GM19238 (cell line): ENCODE measurements around the gene TMEM163.
"Not testable (repeated sequence)": the region's sequence is repeated elsewhere in the genome, so short reads cannot be mapped to it uniquely, and the experiment has no call there.

Experiments
- DNase-seq: peaks from one replicate; pipeline ENCODE4 v3.0.0; 2011; ENCODE audit warnings: low spot score; ENCODE audit not compliant: insufficient read length

TMEM163 gene

GRCh38 chr2:134665727-134666506 lies 52.9 kb downstream of the TMEM163 start:
- DNase-seq: no peak

DNA sequence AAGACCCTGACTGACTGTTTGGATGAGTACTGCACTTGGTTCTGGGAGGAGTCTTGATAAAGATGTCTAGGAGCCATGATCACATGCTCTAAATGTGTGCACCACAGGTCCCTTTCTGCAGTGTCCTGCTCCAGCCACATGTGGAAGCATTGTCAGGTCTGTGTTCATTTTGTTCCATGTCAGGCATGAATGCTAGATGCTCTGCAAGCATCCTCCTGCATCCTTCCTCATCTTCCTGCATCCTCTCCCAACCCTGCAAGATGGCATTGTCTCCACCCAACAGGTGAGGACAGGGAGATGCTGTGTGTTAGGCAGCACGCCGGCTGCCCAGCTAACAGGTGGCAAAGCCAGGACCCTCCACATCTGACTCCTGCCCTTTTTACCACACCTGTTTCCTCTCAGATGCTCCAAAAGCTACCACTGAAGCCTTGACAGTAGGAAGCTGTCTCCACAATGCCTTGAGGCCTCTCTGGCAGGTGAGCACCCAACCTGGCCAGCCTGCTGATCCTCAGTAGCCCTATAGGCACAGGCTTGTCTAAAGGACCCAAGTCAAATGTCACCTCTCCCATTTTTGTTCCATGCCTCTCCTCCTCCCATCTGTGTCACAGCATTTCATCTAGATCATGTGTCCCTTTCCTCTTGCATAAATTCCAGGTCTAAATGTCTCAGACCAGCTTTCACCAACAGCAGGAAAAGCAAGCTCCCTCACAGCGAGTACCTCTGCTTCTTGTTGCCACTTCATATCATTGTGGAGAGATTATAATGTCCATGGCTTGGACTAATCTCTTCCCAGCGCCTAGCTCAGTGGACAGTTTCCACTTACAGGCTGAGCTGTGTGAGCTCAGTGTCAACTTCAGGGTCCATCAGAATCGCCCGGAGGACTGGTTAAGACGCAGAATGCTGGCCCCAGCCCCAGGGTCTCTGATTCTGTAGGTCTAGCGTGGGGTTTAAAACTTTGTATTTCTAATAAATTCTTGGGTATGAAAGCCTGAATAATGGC lies 55.0 kb downstream of the TMEM163 start:
- no peak for DNase-seq

GRCh38 chr2:134662751-134663150 lies 56.0 kb downstream of the TMEM163 start:
- no peak for DNase-seq

DNA sequence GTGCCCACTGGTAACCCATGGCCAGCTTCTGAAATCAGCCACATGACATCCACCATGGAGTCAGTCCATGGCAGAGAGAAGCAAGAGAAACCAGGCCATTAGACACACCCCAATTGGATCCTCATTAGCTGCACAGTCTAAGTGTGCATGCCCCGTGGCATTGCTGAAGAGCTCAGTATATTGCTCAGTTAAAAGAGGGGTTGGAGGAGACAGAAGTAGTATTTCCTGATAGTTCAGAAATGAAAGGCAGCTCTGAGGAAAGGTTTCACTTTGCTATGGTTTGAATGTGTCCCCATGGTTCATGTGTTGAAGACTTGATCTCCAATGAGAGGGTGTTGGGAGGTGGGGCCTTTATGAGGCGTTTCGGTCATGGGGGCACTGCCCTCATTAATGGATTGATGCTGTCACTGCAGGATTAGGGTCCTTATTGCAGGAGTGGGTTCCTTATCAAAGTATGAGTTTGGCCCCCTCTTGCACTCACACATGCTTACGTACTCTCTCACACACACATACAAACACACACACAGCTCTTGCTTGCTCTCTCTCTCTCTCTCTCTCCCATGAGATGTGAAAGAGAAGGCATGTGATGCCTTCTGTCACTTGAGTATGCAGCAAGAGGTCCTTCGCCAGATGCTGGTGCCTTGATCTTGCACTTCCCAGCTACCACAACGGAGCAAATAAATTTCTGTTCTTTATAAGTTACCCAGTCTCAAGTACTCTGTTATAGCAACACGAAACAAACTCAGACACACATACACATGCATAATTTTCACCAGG lies 58.0 kb downstream of the TMEM163 start:
- DNase-seq: no peak

DNA sequence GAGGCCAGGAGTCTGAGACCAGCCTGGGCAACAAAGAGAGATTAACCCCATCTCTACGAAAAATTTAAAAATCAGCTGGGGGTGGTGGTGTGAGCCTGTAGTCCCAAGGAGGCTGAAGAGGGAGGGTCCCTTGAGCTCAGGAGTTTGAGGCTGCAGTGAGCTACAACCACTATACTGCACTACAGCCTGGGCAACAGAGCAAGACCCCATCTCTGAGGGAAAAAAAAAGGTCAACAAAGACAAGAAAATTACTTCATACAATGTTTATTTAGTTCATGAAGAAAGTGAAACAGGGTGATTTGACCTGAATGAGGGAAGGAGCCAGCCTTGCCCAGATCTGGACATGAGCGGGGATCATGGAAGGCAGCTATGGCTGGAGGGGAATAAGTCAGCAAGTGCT lies 59.1 kb downstream of the TMEM163 start:
- DNase-seq: no peak

DNA sequence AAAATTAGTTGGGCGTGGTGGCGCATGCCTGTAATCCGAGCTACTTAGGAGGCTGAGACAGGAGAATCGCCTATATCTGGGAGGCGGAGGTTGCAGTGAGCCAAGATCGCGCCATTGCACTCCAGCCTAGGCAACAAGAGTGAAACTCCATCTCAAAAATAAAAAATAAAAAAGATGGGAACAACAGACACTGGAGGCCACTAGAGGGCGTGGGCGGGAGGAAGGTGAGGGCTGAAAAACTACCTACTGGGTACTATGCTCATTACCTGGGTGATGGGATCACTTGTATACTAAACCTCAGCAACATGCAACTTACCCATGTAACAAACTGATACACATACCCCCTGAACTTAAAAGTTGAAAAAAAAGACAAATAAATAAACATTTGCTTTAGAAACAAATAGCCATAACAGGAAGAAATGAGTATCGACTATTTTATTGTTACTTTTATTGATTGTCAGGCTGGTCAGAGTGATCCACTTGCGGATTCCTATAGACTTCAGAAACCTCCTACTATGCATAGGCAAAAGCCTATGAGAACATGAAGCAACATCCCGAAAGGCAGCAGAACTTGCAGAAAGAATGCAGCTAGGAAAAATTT lies 61.0 kb downstream of the TMEM163 start:
- no peak for DNase-seq

GRCh38 chr2:134656391-134656790 lies 62.4 kb downstream of the TMEM163 start:
- DNase-seq: not testable (repeated sequence)

DNA sequence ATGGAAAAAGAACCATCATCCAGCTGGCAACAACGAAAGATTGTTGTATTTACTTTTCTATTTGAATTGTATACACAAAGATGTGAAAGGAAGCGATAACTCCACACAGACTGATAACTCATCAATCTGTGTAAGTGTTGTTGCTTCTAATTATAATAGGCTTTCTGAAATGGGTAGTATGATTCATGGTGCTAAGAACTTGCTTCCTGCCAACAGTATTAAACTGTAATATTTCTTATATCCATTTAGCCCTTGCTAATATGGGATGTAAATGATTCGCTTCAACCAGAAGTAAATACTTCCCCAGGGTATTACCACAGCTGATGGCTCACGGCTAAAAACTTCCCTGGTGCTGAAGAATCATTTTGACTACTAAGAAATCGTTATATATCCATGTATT lies 70.2 kb downstream of the TMEM163 start:
- DNase-seq: no peak

DNA sequence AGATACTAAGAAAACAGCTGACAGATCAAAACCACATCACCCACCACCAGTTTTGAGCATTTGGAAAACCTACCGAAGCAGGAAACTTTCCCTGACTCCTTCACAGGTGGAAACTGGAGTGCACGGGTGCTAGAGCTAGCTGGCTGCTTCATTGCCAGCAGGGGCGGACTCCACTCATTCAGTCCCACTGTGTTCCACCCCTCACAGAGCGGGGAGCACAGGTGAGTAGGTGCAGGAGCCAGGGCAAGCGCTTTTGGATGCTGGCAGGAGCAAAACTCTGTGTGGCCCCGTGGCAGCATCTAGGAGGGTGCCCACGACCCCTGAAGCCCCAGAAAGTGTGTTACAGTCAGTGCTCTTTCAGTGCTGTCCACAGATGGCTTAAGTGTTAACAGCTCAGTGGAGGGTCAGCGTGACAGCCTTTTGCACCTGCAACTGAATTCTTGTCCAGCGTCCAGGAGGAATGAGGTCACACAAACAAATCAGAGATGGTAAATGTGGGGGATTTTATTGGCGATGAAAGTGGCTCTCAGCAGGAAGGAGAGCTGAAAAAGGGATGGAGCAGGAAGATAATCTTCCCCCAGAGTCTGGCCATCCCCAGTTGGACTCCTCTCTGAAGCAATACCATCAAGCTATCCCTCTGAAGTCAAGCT lies 71.1 kb downstream of the TMEM163 start:
- no peak for DNase-seq

GRCh38 chr2:134642938-134643337 lies 75.9 kb downstream of the TMEM163 start:
- no peak for DNase-seq

GRCh38 chr2:134640494-134640893 lies 78.3 kb downstream of the TMEM163 start:
- no peak for DNase-seq

GRCh38 chr2:134639265-134639664 lies 79.5 kb downstream of the TMEM163 start:
- no peak for DNase-seq

DNA sequence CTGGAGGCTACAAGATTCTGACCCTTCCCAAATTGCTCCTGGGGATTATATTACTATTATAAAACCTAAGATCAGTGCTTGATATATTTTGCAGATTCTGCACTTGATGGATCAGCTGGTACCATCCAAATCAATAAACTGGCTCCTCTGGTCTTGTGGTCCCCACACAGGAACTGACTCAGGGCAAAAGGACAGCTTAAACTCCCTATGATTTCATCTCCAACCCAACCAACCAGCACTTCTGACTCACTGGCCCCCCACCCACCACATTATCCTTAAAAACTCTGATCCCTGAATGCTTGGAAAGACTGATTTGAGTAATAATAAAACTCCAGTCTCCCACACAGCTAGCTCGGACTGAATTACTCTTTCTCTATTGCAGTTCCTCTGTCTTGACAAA lies 82.1 kb downstream of the TMEM163 start:
- DNase-seq: no peak

DNA sequence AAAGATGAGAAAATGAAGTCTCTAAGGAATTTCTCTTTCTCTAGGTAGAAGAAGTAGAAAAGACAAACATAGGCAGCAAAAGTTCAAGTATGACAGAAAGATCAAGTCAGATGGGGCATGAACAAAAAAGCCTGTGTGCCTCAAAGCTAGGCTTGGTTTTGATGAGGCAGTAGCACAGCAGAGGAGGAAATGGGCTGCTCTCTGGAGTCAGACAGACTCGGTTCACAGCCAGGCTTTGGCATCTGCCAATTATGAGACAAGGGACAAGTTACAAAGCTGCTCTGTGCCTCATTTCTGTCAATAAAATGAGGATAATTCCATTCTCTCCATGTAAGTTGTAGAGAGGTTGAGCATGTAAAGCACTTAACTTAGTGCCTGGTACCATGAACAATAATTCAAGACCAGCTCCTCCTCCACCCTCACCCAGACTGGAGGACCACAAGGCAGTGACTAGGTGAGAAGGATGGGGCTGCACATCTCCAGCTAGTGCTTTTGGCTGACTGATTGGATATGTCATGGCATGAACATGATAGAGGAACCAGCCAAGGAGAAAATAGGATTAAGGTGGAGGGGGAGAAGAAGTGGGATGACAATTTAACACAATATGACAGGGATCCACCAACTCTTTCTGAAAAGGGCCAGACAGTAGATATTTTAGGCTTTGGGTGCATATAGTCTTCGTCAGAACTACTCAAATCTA lies 84.6 kb downstream of the TMEM163 start:
- no peak for DNase-seq

- no peak for DNase-seq
These were observed 88.2 kb downstream of the TMEM163 start for GRCh38 chr2:134630504-134631159.

DNA sequence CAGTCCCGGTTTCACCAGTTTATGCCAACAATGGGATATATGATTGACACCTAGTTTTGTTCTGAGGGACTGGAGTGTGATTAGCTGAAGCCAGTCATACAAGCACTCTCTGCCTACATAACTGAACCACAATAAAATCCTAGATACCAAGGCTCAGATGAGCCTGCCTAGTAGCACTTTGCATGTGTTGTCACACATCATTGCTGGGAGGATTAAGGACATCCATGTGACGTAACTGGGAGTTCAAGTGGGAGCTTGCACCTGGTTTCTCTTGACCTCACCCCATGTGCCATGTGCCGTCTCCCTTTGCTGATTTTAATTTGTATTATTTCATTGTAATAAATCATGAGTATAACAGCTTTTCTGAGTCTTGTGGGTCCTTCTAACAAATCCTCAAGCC lies 90.3 kb downstream of the TMEM163 start:
- DNase-seq: no peak

GRCh38 chr2:134626781-134627180 lies 92.0 kb downstream of the TMEM163 start:
- DNase-seq: no peak

DNA sequence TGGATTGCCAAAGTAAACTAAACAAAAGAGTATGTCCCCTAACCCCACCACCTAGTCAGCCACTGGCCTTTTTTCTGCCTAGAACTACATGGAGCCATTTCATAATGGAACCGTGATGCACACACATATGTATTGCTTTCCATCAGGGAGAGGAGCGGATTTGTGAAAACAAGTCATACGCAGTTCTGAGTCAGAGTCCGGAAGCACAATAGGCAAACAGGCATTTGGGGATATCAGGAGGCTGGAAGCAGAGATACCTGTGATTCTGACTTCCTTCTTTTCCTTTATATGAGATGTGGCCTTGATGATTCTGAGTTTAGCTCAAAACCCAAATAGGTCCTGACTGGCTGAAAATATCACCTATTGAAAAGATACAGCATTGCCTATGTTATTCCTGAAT lies 93.5 kb downstream of the TMEM163 start:
- DNase-seq: no peak

- DNase-seq: no peak
These were observed 95.0 kb downstream of the TMEM163 start for GRCh38 chr2:134623796-134624195.

- no peak for DNase-seq
These were observed 95.8 kb downstream of the TMEM163 start for GRCh38 chr2:134623046-134623445.
